ENCODE measurements around the gene AIP.
"Not testable (repeated sequence)": the region's sequence is repeated elsewhere in the genome, so short reads cannot be mapped to it uniquely, and the experiment has no call there.

DNA sequence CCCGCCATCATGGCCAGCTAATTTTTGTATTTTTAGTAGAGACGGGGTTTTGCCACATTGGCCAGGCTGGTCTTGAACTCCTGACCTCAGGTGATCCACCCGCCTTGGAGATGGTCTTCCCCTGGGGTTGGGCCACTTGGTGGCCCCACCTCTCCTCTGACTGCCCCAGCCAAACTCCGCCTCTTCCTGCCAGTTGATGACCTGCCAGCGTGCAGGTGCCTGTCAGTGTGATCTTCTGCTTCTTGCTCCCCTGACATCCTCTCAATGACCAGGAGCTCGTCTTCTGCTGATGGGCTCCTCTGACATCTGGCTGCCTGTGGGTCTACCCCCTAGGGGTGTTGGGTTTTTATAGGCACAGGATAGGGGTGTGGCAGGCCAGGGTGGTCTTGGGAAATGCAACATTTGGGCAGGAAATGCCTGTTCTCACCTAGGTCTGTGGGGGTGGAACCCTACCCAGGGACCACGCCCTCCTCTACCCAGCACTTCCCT is 3.1 kb downstream of the AIP start:
- TF ChIP-seq, protein P1, sequence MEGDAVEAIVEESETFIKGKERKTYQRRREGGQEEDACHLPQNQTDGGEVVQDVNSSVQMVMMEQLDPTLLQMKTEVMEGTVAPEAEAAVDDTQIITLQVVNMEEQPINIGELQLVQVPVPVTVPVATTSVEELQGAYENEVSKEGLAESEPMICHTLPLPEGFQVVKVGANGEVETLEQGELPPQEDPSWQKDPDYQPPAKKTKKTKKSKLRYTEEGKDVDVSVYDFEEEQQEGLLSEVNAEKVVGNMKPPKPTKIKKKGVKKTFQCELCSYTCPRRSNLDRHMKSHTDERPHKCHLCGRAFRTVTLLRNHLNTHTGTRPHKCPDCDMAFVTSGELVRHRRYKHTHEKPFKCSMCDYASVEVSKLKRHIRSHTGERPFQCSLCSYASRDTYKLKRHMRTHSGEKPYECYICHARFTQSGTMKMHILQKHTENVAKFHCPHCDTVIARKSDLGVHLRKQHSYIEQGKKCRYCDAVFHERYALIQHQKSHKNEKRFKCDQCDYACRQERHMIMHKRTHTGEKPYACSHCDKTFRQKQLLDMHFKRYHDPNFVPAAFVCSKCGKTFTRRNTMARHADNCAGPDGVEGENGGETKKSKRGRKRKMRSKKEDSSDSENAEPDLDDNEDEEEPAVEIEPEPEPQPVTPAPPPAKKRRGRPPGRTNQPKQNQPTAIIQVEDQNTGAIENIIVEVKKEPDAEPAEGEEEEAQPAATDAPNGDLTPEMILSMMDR (IDR thresholded peaks at IDR 0.05): not testable (repeated sequence)
- TF ChIP-seq POLR2A (IDR thresholded peaks at IDR 0.05): not testable (repeated sequence)

Measured in testis (tissue), 2 donors.